Measurements from ENCODE around the gene ZNF804A.
A peak's percentile ranks its signal among the peaks of the same experiment; 100 is the strongest.

ZNF804A gene

GRCh38 chr2:184611361-184612085 lies 13.2 kb downstream of the ZNF804A start:
- peak in 1 of 2 donors; percentile 62 for DNase-seq

- DNase-seq = peak in 1 of 2 donors; percentile 28
Measured at GRCh38 chr2:184620367-184620766, 22.0 kb downstream of the ZNF804A start.

- no peak for DNase-seq
Measured at GRCh38 chr2:184624311-184624710, 26.0 kb downstream of the ZNF804A start.

- peak; percentile 50 to 59 for DNase-seq
Measured at GRCh38 chr2:184628051-184628450, 29.7 kb downstream of the ZNF804A start.

- no peak for DNase-seq
Measured at GRCh38 chr2:184633726-184634125, 35.4 kb downstream of the ZNF804A start.

GRCh38 chr2:184637781-184638180 lies 39.5 kb downstream of the ZNF804A start:
- DNase-seq = no peak

GRCh38 chr2:184644685-184645084 lies 46.4 kb downstream of the ZNF804A start:
- DNase-seq = no peak

GRCh38 chr2:184646177-184646576 lies 47.8 kb downstream of the ZNF804A start:
- no peak for DNase-seq

GRCh38 chr2:184646593-184646992 lies 48.3 kb downstream of the ZNF804A start:
- no peak for DNase-seq

GRCh38 chr2:184654945-184655344 lies 56.6 kb downstream of the ZNF804A start:
- DNase-seq = no peak

- peak; percentile 10 to 15 for DNase-seq
Measured at GRCh38 chr2:184677171-184677570, 78.8 kb downstream of the ZNF804A start.

GRCh38 chr2:184679219-184680018 lies 81.1 kb downstream of the ZNF804A start:
- DNase-seq = no peak

- DNase-seq = no peak
Measured at GRCh38 chr2:184680825-184681224, 82.5 kb downstream of the ZNF804A start.

- no peak for DNase-seq
Measured at GRCh38 chr2:184681642-184682321, 83.5 kb downstream of the ZNF804A start.

- DNase-seq = no peak
Measured at GRCh38 chr2:184683911-184684310, 85.6 kb downstream of the ZNF804A start.

- DNase-seq = no peak
Measured at GRCh38 chr2:184685999-184686841, 87.9 kb downstream of the ZNF804A start.

- no peak for DNase-seq
Measured at GRCh38 chr2:184689638-184690037, 91.3 kb downstream of the ZNF804A start.

- DNase-seq = no peak
Measured at GRCh38 chr2:184692141-184692734, 93.9 kb downstream of the ZNF804A start.

GRCh38 chr2:184696644-184697043 lies 98.3 kb downstream of the ZNF804A start:
- no peak for DNase-seq

- DNase-seq = no peak
Measured at GRCh38 chr2:184698476-184698875, 100.1 kb downstream of the ZNF804A start.

- DNase-seq = no peak
Measured at GRCh38 chr2:184721881-184722280, 123.6 kb downstream of the ZNF804A start.

GRCh38 chr2:184727813-184728212 lies 129.5 kb downstream of the ZNF804A start:
- no peak for DNase-seq

All from inflammatory macrophage (primary cell).